Measurements from ENCODE around the gene FAM47E. TPM values are rescaled to one million over a fixed set of nuclear protein-coding genes. Genes with fewer than 3 reads are reported as not detected.
A peak's percentile ranks its signal among the peaks of the same experiment; 100 is the strongest.

The FAM47E gene
- total RNA-seq (2014; rRNA removed; shearing (Covaris generic)) = 0.11 and 2.8 TPM in 2 replicates

- peak; percentile 75 for DNase-seq (ENCODE audit: low read depth)
These were observed at the start of gene FAM47E for GRCh38 chr4:76251441-76252270. Gene FAM47E, plus strand, starts transcription at chr4:76251721. Its CDS starts 26 bp downstream, at chr4:76251747.

- DNase-seq (ENCODE audit: low read depth) = no peak
These were observed 48.0 kb upstream of the FAM47E start for GRCh38 chr4:76203541-76203940.

GRCh38 chr4:76204936-76205335 is 46.6 kb upstream of the FAM47E start:
- no peak for DNase-seq (ENCODE audit: low read depth)

- DNase-seq (ENCODE audit: low read depth) = no peak
These were observed 46.0 kb upstream of the FAM47E start for GRCh38 chr4:76205476-76205875.

- DNase-seq (ENCODE audit: low read depth) = no peak
These were observed 45.1 kb upstream of the FAM47E start for GRCh38 chr4:76206222-76206942.

GRCh38 chr4:76207549-76207948 is 44.0 kb upstream of the FAM47E start:
- DNase-seq (ENCODE audit: low read depth) = no peak

- DNase-seq (ENCODE audit: low read depth) = peak; percentile 75
These were observed 43.3 kb upstream of the FAM47E start for GRCh38 chr4:76208005-76208765.

- no peak for DNase-seq (ENCODE audit: low read depth)
These were observed 41.6 kb upstream of the FAM47E start for GRCh38 chr4:76209881-76210280.

GRCh38 chr4:76210452-76210851 is 41.1 kb upstream of the FAM47E start:
- no peak for DNase-seq (ENCODE audit: low read depth)

GRCh38 chr4:76211769-76212708 is 39.5 kb upstream of the FAM47E start:
- DNase-seq (ENCODE audit: low read depth) = no peak

GRCh38 chr4:76212851-76213414 is 38.6 kb upstream of the FAM47E start:
- DNase-seq (ENCODE audit: low read depth) = no peak

- peak; percentile 83 for DNase-seq (ENCODE audit: low read depth)
These were observed 37.9 kb upstream of the FAM47E start, which contains the start of gene SCARB2 for GRCh38 chr4:76213415-76214176. Gene SCARB2, minus strand, starts transcription at chr4:76213824. Its CDS starts 281 bp downstream, at chr4:76213543.

- no peak for DNase-seq (ENCODE audit: low read depth)
These were observed 37.3 kb upstream of the FAM47E start for GRCh38 chr4:76214177-76214675.

GRCh38 chr4:76215077-76215476 is 36.4 kb upstream of the FAM47E start:
- no peak for DNase-seq (ENCODE audit: low read depth)

- DNase-seq (ENCODE audit: low read depth) = no peak
These were observed 35.0 kb upstream of the FAM47E start for GRCh38 chr4:76216524-76216923.

- no peak for DNase-seq (ENCODE audit: low read depth)
These were observed 34.3 kb upstream of the FAM47E start for GRCh38 chr4:76216975-76217814.

- no peak for DNase-seq (ENCODE audit: low read depth)
These were observed 32.0 kb upstream of the FAM47E start for GRCh38 chr4:76219299-76220055.

- DNase-seq (ENCODE audit: low read depth) = no peak
These were observed 27.4 kb upstream of the FAM47E start for GRCh38 chr4:76224171-76224570.
